Neural cell (in vitro differentiated cells): ENCODE data around the gene TIMM22. TPM values are rescaled to one million over a fixed set of nuclear protein-coding genes. Genes with fewer than 3 reads are reported as not detected.

ENCODE experiments used
- H2AFZ ChIP-seq: fragments of 200-600, 300-800 bp; sonication (generic), shearing (Covaris generic); 2 replicates; pipeline ENCODE4 v1.6.0; 2014; ENCODE audit warnings: low read depth, mild to moderate bottlenecking, antibody characterized with exemption, low read length, moderate library complexity
- H3F3A ChIP-seq: fragments of 200-600 bp; shearing (Covaris generic); 2 replicates; pipeline ENCODE4 v1.6.1; 2016; ENCODE audit warnings: mild to moderate bottlenecking, moderate library complexity, mixed read lengths, antibody characterized with exemption, low read length; ENCODE audit not compliant: insufficient read depth, poor library complexity, severe bottlenecking
- H3K27ac ChIP-seq: fragments of 200-600, 300-800 bp; sonication (generic), shearing (Covaris generic); 2 replicates; pipeline ENCODE4 v1.5.1; 2014; ENCODE audit warnings: mild to moderate bottlenecking, low read length, moderate library complexity
- H3K27me3 ChIP-seq: fragments of 300-800, 200-600 bp; sonication (generic), shearing (Covaris generic); 2 replicates; pipeline ENCODE4 v1.6.0; 2014; ENCODE audit warnings: mild to moderate bottlenecking, low read depth, low read length, moderate library complexity; ENCODE audit not compliant: insufficient read depth
- H3K36me3 ChIP-seq: fragments of 300-800, 200-600 bp; sonication (generic), shearing (Covaris generic); 2 replicates; pipeline ENCODE4 v1.5.1; 2014; ENCODE audit warnings: mild to moderate bottlenecking, antibody characterized with exemption, low read length, moderate library complexity; ENCODE audit not compliant: insufficient read depth
- H3K4me2 ChIP-seq: fragments of 300-800, 200-600 bp; sonication (generic), shearing (Covaris generic); 2 replicates; pipeline ENCODE4 v1.6.0; 2014; ENCODE audit warnings: mild to moderate bottlenecking, low read length
- H3K4me3 ChIP-seq: fragments of 300-800, 200-600 bp; sonication (generic), shearing (Covaris generic); 2 replicates; pipeline ENCODE4 v1.5.1; 2014; ENCODE audit warnings: mild to moderate bottlenecking, low read length, moderate library complexity
- H3K79me2 ChIP-seq: fragments of 200-600 bp; shearing (Covaris generic); replicated peaks from 2 replicates; pipeline ENCODE4 v1.6.0; 2014; ENCODE audit warnings: mild to moderate bottlenecking, low read length, moderate library complexity; ENCODE audit not compliant: insufficient read depth
- H3K9ac ChIP-seq: fragments of 300-800, 200-600 bp; sonication (generic), shearing (Covaris generic); 2 replicates; pipeline ENCODE4 v1.6.1; 2016; ENCODE audit warnings: mild to moderate bottlenecking, low read length, mixed read lengths
- H3K9me2 ChIP-seq: fragments of 200-600 bp; shearing (Covaris generic); 2 replicates; pipeline ENCODE4 v1.6.1; 2016; ENCODE audit warnings: mild to moderate bottlenecking, low read length, mixed read lengths; ENCODE audit not compliant: insufficient read depth
- H3K9me3 ChIP-seq: fragments of 200-600, 300-800 bp; sonication (generic), shearing (Covaris generic); 2 replicates; pipeline ENCODE4 v1.6.1; 2016; ENCODE audit warnings: mild to moderate bottlenecking, mixed run types, low read length, moderate library complexity, mixed read lengths
- H4K20me1 ChIP-seq: fragments of 200-600 bp; shearing (Covaris generic); 2 replicates; pipeline ENCODE4 v1.6.1; 2016; ENCODE audit warnings: mild to moderate bottlenecking, mixed run types; ENCODE audit not compliant: insufficient read depth
- CTCF ChIP-seq: fragments of 450-650 bp; IDR thresholded peaks from 2 replicates; pipeline ENCODE4 v1.5.1; 2014; ENCODE audit warnings: antibody characterized with exemption, mild to moderate bottlenecking, moderate library complexity; ENCODE audit not compliant: poor library complexity, severe bottlenecking
- EP300 ChIP-seq: fragments of 450-650 bp; conservative IDR thresholded peaks from 2 replicates; pipeline ENCODE4 v1.6.1; 2014; ENCODE audit warnings: antibody characterized with exemption, mild to moderate bottlenecking, moderate library complexity; ENCODE audit not compliant: poor library complexity, severe bottlenecking
- EZH2 ChIP-seq: fragments of 200-600, 300-800 bp; shearing (Covaris generic), sonication (generic); IDR thresholded peaks from 2 replicates; pipeline ENCODE4 v1.6.1; 2014; ENCODE audit warnings: antibody characterized with exemption, low read length, borderline replicate concordance, mild to moderate bottlenecking; ENCODE audit not compliant: insufficient read depth, poor library complexity, severe bottlenecking
- MXI1 ChIP-seq: fragments of 450-650 bp; conservative IDR thresholded peaks from 2 replicates; pipeline ENCODE4 v1.6.1; 2014; ENCODE audit warnings: antibody characterized with exemption, mild to moderate bottlenecking; ENCODE audit not compliant: poor library complexity, severe bottlenecking
- POLR2AphosphoS5 ChIP-seq: IDR thresholded peaks from 2 replicates; pipeline ENCODE4 v1.6.1; 2012
- RAD21 ChIP-seq: fragments of 450-650 bp; conservative IDR thresholded peaks from 2 replicates; pipeline ENCODE4 v1.6.1; 2014; ENCODE audit warnings: antibody characterized with exemption, mild to moderate bottlenecking, moderate library complexity
- REST ChIP-seq: IDR thresholded peaks from 2 replicates; pipeline ENCODE4 v1.6.1; 2012; ENCODE audit warnings: borderline replicate concordance
- SMC3 ChIP-seq: fragments of 450-650 bp; conservative IDR thresholded peaks from 2 replicates; pipeline ENCODE4 v1.6.1; 2014; ENCODE audit warnings: antibody characterized with exemption, mild to moderate bottlenecking, moderate library complexity; ENCODE audit not compliant: poor library complexity
- TAF1 ChIP-seq: IDR thresholded peaks from 2 replicates; pipeline ENCODE4 v1.6.1; 2012; ENCODE audit warnings: low read depth
- polyA plus RNA-seq: library from polyadenylated mRNA; depleted of rRNA; stranded (reverse); fragments of >200 nt; gene quantifications from 2 replicates; pipeline ENCODE4 v1.2.3, GENCODE V29; 2014

Gene TIMM22
- polyA plus RNA-seq, 1 donor from 2014 or later, result 16.7 TPM

- Histone ChIP-seq H3K4me3 (no peak overlapping the region), H2AFZ (no peak overlapping the region), H3K9ac (no peak overlapping the region), H3K27ac (no peak overlapping the region), H3K79me2 (no peaks in the 10 kb centered on the region), H4K20me1 (no peaks in the 10 kb centered on the region), H3K4me2 (no peak overlapping the region), H3F3A (no peaks in the 10 kb centered on the region), H3K9me2 (no peaks in the 10 kb centered on the region), H3K36me3 (no peaks in the 10 kb centered on the region), H3K9me3 (no peaks in the 10 kb centered on the region), H3K27me3 (no peaks in the 10 kb centered on the region)
- no peak for TF ChIP-seq CTCF
- no peak for TF ChIP-seq SMC3
- TF ChIP-seq EZH2, result no peak
- no peak for TF ChIP-seq EP300
- TF ChIP-seq POLR2AphosphoS5, result no peak
- TF ChIP-seq MXI1, result no peak
- TF ChIP-seq REST, result no peak
- TF ChIP-seq TAF1, result no peak
- no peak for TF ChIP-seq RAD21
These were observed 25.5 kb downstream of the TIMM22 start for GRCh38 chr17:1022278-1023024.

- Histone ChIP-seq H3K79me2 (no peaks in the 10 kb centered on the region), H3K4me3 (no peak overlapping the region), H2AFZ (no peak overlapping the region), H3K9ac (no peak overlapping the region), H3K9me3 (no peaks in the 10 kb centered on the region), H3K27ac (no peak overlapping the region), H3K27me3 (no peaks in the 10 kb centered on the region), H3F3A (no peaks in the 10 kb centered on the region), H3K36me3 (no peaks in the 10 kb centered on the region), H4K20me1 (no peaks in the 10 kb centered on the region), H3K4me2 (no peak overlapping the region), H3K9me2 (no peaks in the 10 kb centered on the region)
- TF ChIP-seq SMC3, result no peak
- TF ChIP-seq REST, result no peak
- no peak for TF ChIP-seq MXI1
- TF ChIP-seq TAF1, result no peak
- TF ChIP-seq EZH2, result no peak
- TF ChIP-seq EP300, result no peak
- TF ChIP-seq CTCF, result no peak
- no peak for TF ChIP-seq POLR2AphosphoS5
- TF ChIP-seq RAD21, result no peak
These were observed 27.1 kb downstream of the TIMM22 start for GRCh38 chr17:1024076-1024475.
